Thymus (tissue), 11 donors: ENCODE results near the gene PARVG. TPM values are rescaled to one million over a fixed set of nuclear protein-coding genes. Genes with fewer than 3 reads are reported as not detected.

Source experiments
- DNase-seq, 9 donors: peaks; one replicate each; pipeline ENCODE4 v3.0.0-alpha.2; 2013; ENCODE audit warnings: low spot score in 9 of 9, low read depth in 6 of 9, missing footprints in 1 of 9
- H3K27ac ChIP-seq, 2 donors: one replicate each; pipeline ENCODE4 v1.5.1; 2013; ENCODE audit warnings: control low read depth in 1 of 2, low read depth in 1 of 2, low read length in 1 of 2, mild to moderate bottlenecking in 1 of 2, moderate library complexity in 1 of 2
- H3K27me3 ChIP-seq, 2 donors: one replicate each; pipeline ENCODE4 v1.5.1; 2013; ENCODE audit warnings: low read length in 1 of 2; ENCODE audit not compliant: control insufficient read depth in 2 of 2, insufficient read depth in 1 of 2
- H3K36me3 ChIP-seq, 2 donors: one replicate each; pipeline ENCODE4 v1.5.1; 2013; ENCODE audit warnings: low read length in 1 of 2, mild to moderate bottlenecking in 1 of 2, moderate library complexity in 1 of 2; ENCODE audit not compliant: control insufficient read depth in 2 of 2, insufficient read depth in 2 of 2
- H3K4me1 ChIP-seq, 2 donors: one replicate each; pipeline ENCODE4 v1.5.1; 2013; ENCODE audit warnings: low read length in 2 of 2; ENCODE audit not compliant: control insufficient read depth in 2 of 2, insufficient read depth in 2 of 2
- H3K4me3 ChIP-seq, 2 donors: one replicate each; pipeline ENCODE4 v1.5.1; 2013; ENCODE audit warnings: low read length in 2 of 2, control low read depth in 1 of 2, mild to moderate bottlenecking in 1 of 2
- H3K9me3 ChIP-seq, 2 donors: one replicate each; pipeline ENCODE4 v1.5.1; 2013; ENCODE audit warnings: low read length in 1 of 2, mild to moderate bottlenecking in 1 of 2; ENCODE audit not compliant: control insufficient read depth in 2 of 2, insufficient read depth in 1 of 2
- WGBS: extraction: QIAGEN DNeasy Blood & Tissue Kit; methylation state at CpG from one replicate; pipeline ENCODE4 v1.1.7; 2013; 5-methylcytosine and 5-hydroxymethylcytosine counted together
- polyA plus RNA-seq: library from polyadenylated mRNA; stranded (reverse); fragments of 200-250 nt; gene quantifications from one replicate; pipeline ENCODE4 v1.2.3, GENCODE V29; 2013
- total RNA-seq: library from RNA; stranded (reverse); fragments of 120-200 nt; gene quantifications from one replicate; pipeline ENCODE4 v1.2.4, GENCODE V29; 2013
- donor health status: healthy.

PARVG gene
- total and polyA plus RNA-seq, 2 donors, result 60.8 to 165 TPM

- 95% methylated on average over 3 of the region's 3 CpGs for WGBS
- Histone ChIP-seq H3K36me3 (peaks cover 0 to 10% of the 10 kb centered on the region in 2 donors), H3K27me3 (no peaks in the 10 kb centered on the region), H3K4me3 (no peak overlapping the region), H3K4me1 (no peaks in the 10 kb centered on the region), H3K27ac (no peak overlapping the region), H3K9me3 (no peaks in the 10 kb centered on the region)
- DNase-seq, result no peak
Observed at GRCh38 chr22:44209343-44209742, 28.6 kb downstream of the PARVG start.

- peaks cover 0 to 5% of the 10 kb centered on the region in 2 donors for H3K36me3 ChIP-seq
- H3K27me3 ChIP-seq, result no peaks in the 10 kb centered on the region
- H3K9me3 ChIP-seq, result peaks cover 0 to 5% of the 10 kb centered on the region in 2 donors
- no peak for DNase-seq
- 95% methylated on average over 4 of the region's 4 CpGs for WGBS
- no peak overlapping the region for H3K4me3 ChIP-seq
- no peak overlapping the region for H3K27ac ChIP-seq
- no peaks in the 10 kb centered on the region for H3K4me1 ChIP-seq
Observed at GRCh38 chr22:44210722-44211121, 30.0 kb downstream of the PARVG start.

- no peak overlapping the region for H3K27ac ChIP-seq
- no peak for DNase-seq
- H3K27me3 ChIP-seq, result no peaks in the 10 kb centered on the region
- H3K36me3 ChIP-seq, result no peaks in the 10 kb centered on the region
- no peak overlapping the region for H3K4me3 ChIP-seq
- H3K4me1 ChIP-seq, result no peaks in the 10 kb centered on the region
- 88% methylated on average over 6 of the region's 6 CpGs for WGBS
- H3K9me3 ChIP-seq, result peaks cover 0 to 5% of the 10 kb centered on the region in 2 donors
Observed at GRCh38 chr22:44211256-44211945, 30.7 kb downstream of the PARVG start.

GRCh38 chr22:44211946-44212930, 31.5 kb downstream of the PARVG start:
- no peak overlapping the region for H3K27ac ChIP-seq
- no peaks in the 10 kb centered on the region for H3K27me3 ChIP-seq
- no peak for DNase-seq

GRCh38 chr22:44212936-44213335, 32.2 kb downstream of the PARVG start:
- H3K27me3 ChIP-seq, result no peaks in the 10 kb centered on the region
- H3K4me3 ChIP-seq, result no peak overlapping the region
- no peaks in the 10 kb centered on the region for H3K36me3 ChIP-seq
- WGBS, result 88% methylated on average over 1 of the region's 1 CpG
- DNase-seq, result no peak
- no peaks in the 10 kb centered on the region for H3K4me1 ChIP-seq
- H3K9me3 ChIP-seq, result peaks cover 0 to 5% of the 10 kb centered on the region in 2 donors
- H3K27ac ChIP-seq, result no peak overlapping the region

More at GRCh38 chr22:44211946-44212930, 31.5 kb downstream of the PARVG start:
- Histone ChIP-seq H3K4me1 (no peaks in the 10 kb centered on the region), H3K36me3 (no peaks in the 10 kb centered on the region), H3K4me3 (no peak overlapping the region), H3K9me3 (peaks cover 0 to 5% of the 10 kb centered on the region in 2 donors)
- 85% methylated on average over 12 of the region's 12 CpGs for WGBS

GRCh38 chr22:44213489-44214043, 32.8 kb downstream of the PARVG start:
- Histone ChIP-seq H3K36me3 (no peaks in the 10 kb centered on the region), H3K9me3 (peaks cover 0 to 5% of the 10 kb centered on the region in 2 donors), H3K4me3 (no peak overlapping the region), H3K27me3 (no peaks in the 10 kb centered on the region), H3K4me1 (no peaks in the 10 kb centered on the region), H3K27ac (no peak overlapping the region)
- WGBS, result 83% methylated on average over 3 of the region's 3 CpGs
- DNase-seq, result no peak

GRCh38 chr22:44214187-44214586, 33.5 kb downstream of the PARVG start:
- no peak overlapping the region for H3K27ac ChIP-seq
- WGBS, result 99% methylated on average over 3 of the region's 3 CpGs
- peaks cover 0 to 5% of the 10 kb centered on the region in 2 donors for H3K9me3 ChIP-seq
- DNase-seq, result no peak
- no peaks in the 10 kb centered on the region for H3K27me3 ChIP-seq
- H3K4me1 ChIP-seq, result no peaks in the 10 kb centered on the region
- no peaks in the 10 kb centered on the region for H3K36me3 ChIP-seq
- no peak overlapping the region for H3K4me3 ChIP-seq

GRCh38 chr22:44214764-44215163, 34.0 kb downstream of the PARVG start:
- WGBS, result 96% methylated on average over 6 of the region's 6 CpGs
- Histone ChIP-seq H3K27ac (no peak overlapping the region), H3K27me3 (no peaks in the 10 kb centered on the region), H3K36me3 (no peaks in the 10 kb centered on the region), H3K4me3 (no peak overlapping the region), H3K4me1 (no peaks in the 10 kb centered on the region), H3K9me3 (peaks cover 0 to 5% of the 10 kb centered on the region in 2 donors)
- no peak for DNase-seq

- Histone ChIP-seq H3K9me3 (peaks cover 0 to 5% of the 10 kb centered on the region in 2 donors), H3K4me3 (no peak overlapping the region), H3K27ac (no peak overlapping the region), H3K27me3 (no peaks in the 10 kb centered on the region), H3K4me1 (no peaks in the 10 kb centered on the region), H3K36me3 (no peaks in the 10 kb centered on the region)
- WGBS, result 83% methylated on average over 4 of the region's 4 CpGs
- no peak for DNase-seq
Observed at GRCh38 chr22:44215287-44215686, 34.6 kb downstream of the PARVG start.
